Liver (tissue), 9 donors: Measurements from ENCODE around the gene DIP2C. TPM values are rescaled to one million over a fixed set of nuclear protein-coding genes. Genes with fewer than 3 reads are reported as not detected.
A peak's percentile ranks its signal among the peaks of the same experiment; 100 is the strongest.

Experiments used
- DNase-seq: peaks from one replicate; pipeline ENCODE4 v3.0.0-alpha.2; 2017; ENCODE audit warnings: low spot score
- H3K27ac ChIP-seq, 2 donors: one replicate each; pipeline ENCODE4 v1.7.0; 2013; ENCODE audit warnings: inconsistent platforms in 2 of 2, low read length in 2 of 2, control low read depth in 1 of 2, low read depth in 1 of 2, mild to moderate bottlenecking in 1 of 2
- H3K27me3 ChIP-seq, 4 donors: one replicate each; pipeline versions ENCODE4 v1.6.1 to v1.7.0; 2013; ENCODE audit warnings: low read length in 3 of 4, inconsistent platforms in 1 of 4, mild to moderate bottlenecking in 1 of 4, moderate library complexity in 1 of 4; ENCODE audit not compliant: control insufficient read depth in 4 of 4, insufficient read depth in 4 of 4
- H3K36me3 ChIP-seq, 4 donors: one replicate each; pipeline versions ENCODE4 v1.6.1 to v1.7.0; 2013; ENCODE audit warnings: low read length in 3 of 4, mild to moderate bottlenecking in 3 of 4, low read depth in 1 of 4, moderate library complexity in 1 of 4; ENCODE audit not compliant: control insufficient read depth in 4 of 4, insufficient read depth in 3 of 4
- H3K4me1 ChIP-seq, 4 donors: one replicate each; pipeline versions ENCODE4 v1.6.1 to v1.7.0; 2013; ENCODE audit warnings: low read length in 3 of 4, mild to moderate bottlenecking in 3 of 4, moderate library complexity in 1 of 4; ENCODE audit not compliant: control insufficient read depth in 4 of 4, insufficient read depth in 4 of 4
- H3K4me3 ChIP-seq, 3 donors: one replicate each; pipeline versions ENCODE4 v1.6.1 to v1.7.0; 2013; ENCODE audit warnings: low read length in 3 of 3, control low read depth in 1 of 3, low read depth in 1 of 3, mild to moderate bottlenecking in 1 of 3
- H3K9ac ChIP-seq, 2 donors: one replicate each; pipeline ENCODE4 v1.7.0; 2013; ENCODE audit warnings: low read length in 2 of 2, mild to moderate bottlenecking in 2 of 2, moderate library complexity in 2 of 2, control low read depth in 1 of 2, low read depth in 1 of 2
- H3K9me3 ChIP-seq, 4 donors: one replicate each; pipeline versions ENCODE4 v1.6.1 to v1.7.0; 2013; ENCODE audit warnings: low read length in 3 of 4; ENCODE audit not compliant: control insufficient read depth in 4 of 4
- EGR1 ChIP-seq, 2 donors: IDR thresholded peaks; 2 replicates each; pipeline ENCODE4 v1.6.1; 2016 to 2018; ENCODE audit warnings: antibody characterized with exemption in 2 of 2, low read depth in 2 of 2
- FOXA1 ChIP-seq: IDR thresholded peaks from 2 replicates; pipeline ENCODE4 v1.6.1; 2016; ENCODE audit warnings: antibody characterized with exemption
- FOXA2 ChIP-seq: IDR thresholded peaks from 2 replicates; pipeline ENCODE4 v1.6.1; 2016; ENCODE audit warnings: antibody characterized with exemption
- GABPA ChIP-seq, 2 donors: IDR thresholded peaks in 1 of 2; conservative IDR thresholded peaks in 1 of 2; 2 replicates each; pipeline ENCODE4 v1.6.1; 2016; ENCODE audit warnings: antibody characterized with exemption in 2 of 2, mild to moderate bottlenecking in 1 of 2, moderate library complexity in 1 of 2
- HNF4A ChIP-seq, 2 donors: conservative IDR thresholded peaks; 2 replicates each; pipeline ENCODE4 v1.6.1; 2016; ENCODE audit warnings: antibody characterized with exemption in 2 of 2, mild to moderate bottlenecking in 2 of 2
- HNF4G ChIP-seq: IDR thresholded peaks from 2 replicates; pipeline ENCODE4 v1.6.1; 2016; ENCODE audit warnings: antibody characterized with exemption
- JUND ChIP-seq, 2 donors: IDR thresholded peaks; 2 replicates each; pipeline ENCODE4 v1.6.1; 2016; ENCODE audit warnings: antibody characterized with exemption in 2 of 2
- NR2F2 ChIP-seq: IDR thresholded peaks from 2 replicates; pipeline ENCODE4 v1.6.1; 2016; ENCODE audit warnings: antibody characterized with exemption
- RAD21 ChIP-seq, 2 donors: IDR thresholded peaks; 2 replicates each; pipeline ENCODE4 v1.6.1; 2016; ENCODE audit warnings: antibody characterized with exemption in 2 of 2, mild to moderate bottlenecking in 2 of 2
- RXRA ChIP-seq, 2 donors: IDR thresholded peaks; 2 replicates each; pipeline ENCODE4 v1.6.1; 2017 to 2018; ENCODE audit warnings: antibody characterized with exemption in 2 of 2, mild to moderate bottlenecking in 1 of 2
- SP1 ChIP-seq: IDR thresholded peaks from 2 replicates; pipeline ENCODE4 v1.6.1; 2018; ENCODE audit warnings: antibody characterized with exemption, mild to moderate bottlenecking
- TAF1 ChIP-seq: conservative IDR thresholded peaks from 2 replicates; pipeline ENCODE4 v1.6.1; 2016; ENCODE audit warnings: antibody characterized with exemption, mild to moderate bottlenecking
- YY1 ChIP-seq: IDR thresholded peaks from 2 replicates; pipeline ENCODE4 v1.6.1; 2016; ENCODE audit warnings: antibody characterized with exemption, mild to moderate bottlenecking
- WGBS: extraction: QIAGEN DNeasy Blood & Tissue Kit; methylation state at CpG from one replicate; pipeline ENCODE4 v1.1.7; 2013; 5-methylcytosine and 5-hydroxymethylcytosine counted together
- polyA plus RNA-seq, 2 donors: library from polyadenylated mRNA; stranded (reverse) in 1 of 2; unstranded in 1 of 2; fragments of 200-250 nt in 1 of 2; fragments of >200 nt in 1 of 2; fragmentation: Nextera tagmentation in 1 of 2; extraction: Ambion mirVana in 1 of 2; gene quantifications; one replicate each; pipeline versions ENCODE4 v1.2.1 to v1.2.3, GENCODE V29; 2013 to 2015
- total RNA-seq, 2 donors: library from RNA; depleted of rRNA; stranded (reverse); fragments of >200 nt; gene quantifications; one replicate each; pipeline ENCODE4 v1.2.3, GENCODE V29; 2014
- TF ChIP-seq, protein P1 (sequence below): IDR thresholded peaks from 2 replicates; pipeline ENCODE4 v1.6.1; 2016; ENCODE audit warnings: antibody characterized with exemption
- TF ChIP-seq, protein P2 (sequence below): fragments of 150-350 bp; IDR thresholded peaks from 2 replicates; pipeline ENCODE4 v1.5.1; 2017; ENCODE audit warnings: improper control_type of control experiment, low read depth, low read length; ENCODE audit not compliant: missing input control
- TF ChIP-seq, protein P3 (sequence below): IDR thresholded peaks from 2 replicates; pipeline ENCODE4 v1.6.1; 2016; ENCODE audit warnings: antibody characterized with exemption, mild to moderate bottlenecking
- TF ChIP-seq, protein P4 (sequence below): IDR thresholded peaks from 2 replicates; pipeline ENCODE4 v1.6.1; 2016; ENCODE audit warnings: antibody characterized with exemption
- TF ChIP-seq, protein P5 (sequence below): IDR thresholded peaks from 2 replicates; pipeline ENCODE4 v1.6.1; 2016; ENCODE audit warnings: antibody characterized with exemption
- donor health status: healthy.
- donor health status: healthy.
- donor health status: healthy.
- donor health status: healthy.
- donor health status: healthy.

Gene DIP2C
- total and polyA plus RNA-seq, 4 donors, result 4.2 to 12.2 (median 5.7) TPM

DNA sequence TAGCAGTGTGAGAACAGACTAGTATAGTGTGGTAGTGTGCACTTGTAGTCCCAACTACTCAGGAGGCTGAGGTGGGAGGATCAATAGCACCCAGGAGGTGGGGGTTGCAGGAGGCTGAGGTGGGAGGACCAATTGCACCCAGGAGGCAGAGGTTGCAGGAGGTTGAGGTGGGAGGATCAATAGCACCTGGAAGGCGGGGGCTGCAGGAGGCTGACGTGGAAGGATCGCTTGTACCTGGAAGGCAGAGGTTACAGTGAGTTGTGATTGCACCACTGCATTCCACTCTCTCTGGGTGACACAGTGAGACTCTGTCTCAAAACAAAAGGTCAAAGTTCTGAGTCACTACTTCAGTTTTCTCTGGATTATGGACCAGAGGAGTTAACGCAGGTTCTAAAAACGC is 22.6 kb upstream of the DIP2C start:
- Histone ChIP-seq H3K27me3 (no peaks in the 10 kb centered on the region), H3K4me1 (no peaks in the 10 kb centered on the region), H3K36me3 (no peaks in the 10 kb centered on the region), H3K9me3 (peaks cover 0 to 4% (median 1%) of the 10 kb centered on the region in 4 donors), H3K9ac (no peak overlapping the region), H3K27ac (no peak overlapping the region), H3K4me3 (no peak overlapping the region)
- DNase-seq, result no peak
- TF ChIP-seq, protein P1, sequence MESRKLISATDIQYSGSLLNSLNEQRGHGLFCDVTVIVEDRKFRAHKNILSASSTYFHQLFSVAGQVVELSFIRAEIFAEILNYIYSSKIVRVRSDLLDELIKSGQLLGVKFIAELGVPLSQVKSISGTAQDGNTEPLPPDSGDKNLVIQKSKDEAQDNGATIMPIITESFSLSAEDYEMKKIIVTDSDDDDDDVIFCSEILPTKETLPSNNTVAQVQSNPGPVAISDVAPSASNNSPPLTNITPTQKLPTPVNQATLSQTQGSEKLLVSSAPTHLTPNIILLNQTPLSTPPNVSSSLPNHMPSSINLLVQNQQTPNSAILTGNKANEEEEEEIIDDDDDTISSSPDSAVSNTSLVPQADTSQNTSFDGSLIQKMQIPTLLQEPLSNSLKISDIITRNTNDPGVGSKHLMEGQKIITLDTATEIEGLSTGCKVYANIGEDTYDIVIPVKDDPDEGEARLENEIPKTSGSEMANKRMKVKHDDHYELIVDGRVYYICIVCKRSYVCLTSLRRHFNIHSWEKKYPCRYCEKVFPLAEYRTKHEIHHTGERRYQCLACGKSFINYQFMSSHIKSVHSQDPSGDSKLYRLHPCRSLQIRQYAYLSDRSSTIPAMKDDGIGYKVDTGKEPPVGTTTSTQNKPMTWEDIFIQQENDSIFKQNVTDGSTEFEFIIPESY, result peak; percentile 16
- TF ChIP-seq RXRA (IDR thresholded peaks at IDR 0.05), result peak; percentile 66 to 81
- peak; percentile 89 to 92 for TF ChIP-seq HNF4A (conservative IDR thresholded peaks at IDR 0.05)
- no peak for TF ChIP-seq EGR1 (IDR thresholded peaks at IDR 0.05; ENCODE audit: low read depth in 2 of 2)
- TF ChIP-seq, protein P2, sequence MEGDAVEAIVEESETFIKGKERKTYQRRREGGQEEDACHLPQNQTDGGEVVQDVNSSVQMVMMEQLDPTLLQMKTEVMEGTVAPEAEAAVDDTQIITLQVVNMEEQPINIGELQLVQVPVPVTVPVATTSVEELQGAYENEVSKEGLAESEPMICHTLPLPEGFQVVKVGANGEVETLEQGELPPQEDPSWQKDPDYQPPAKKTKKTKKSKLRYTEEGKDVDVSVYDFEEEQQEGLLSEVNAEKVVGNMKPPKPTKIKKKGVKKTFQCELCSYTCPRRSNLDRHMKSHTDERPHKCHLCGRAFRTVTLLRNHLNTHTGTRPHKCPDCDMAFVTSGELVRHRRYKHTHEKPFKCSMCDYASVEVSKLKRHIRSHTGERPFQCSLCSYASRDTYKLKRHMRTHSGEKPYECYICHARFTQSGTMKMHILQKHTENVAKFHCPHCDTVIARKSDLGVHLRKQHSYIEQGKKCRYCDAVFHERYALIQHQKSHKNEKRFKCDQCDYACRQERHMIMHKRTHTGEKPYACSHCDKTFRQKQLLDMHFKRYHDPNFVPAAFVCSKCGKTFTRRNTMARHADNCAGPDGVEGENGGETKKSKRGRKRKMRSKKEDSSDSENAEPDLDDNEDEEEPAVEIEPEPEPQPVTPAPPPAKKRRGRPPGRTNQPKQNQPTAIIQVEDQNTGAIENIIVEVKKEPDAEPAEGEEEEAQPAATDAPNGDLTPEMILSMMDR, result no peak
- no peak for TF ChIP-seq GABPA (IDR thresholded peaks at IDR 0.05 in 1 of 2, conservative IDR thresholded peaks at IDR 0.05 in 1 of 2)
- TF ChIP-seq RAD21 (IDR thresholded peaks at IDR 0.05), result peak in 1 of 2 donors; percentile 12
- TF ChIP-seq FOXA2, result no peak
- TF ChIP-seq YY1, result no peak
- no peak for TF ChIP-seq FOXA1
- TF ChIP-seq SP1, result peak; percentile 75
- peak; percentile 57 for TF ChIP-seq HNF4G
- TF ChIP-seq JUND (IDR thresholded peaks at IDR 0.05), result peak; percentile 50 to 85
- TF ChIP-seq TAF1, result no peak
- TF ChIP-seq, protein P3, sequence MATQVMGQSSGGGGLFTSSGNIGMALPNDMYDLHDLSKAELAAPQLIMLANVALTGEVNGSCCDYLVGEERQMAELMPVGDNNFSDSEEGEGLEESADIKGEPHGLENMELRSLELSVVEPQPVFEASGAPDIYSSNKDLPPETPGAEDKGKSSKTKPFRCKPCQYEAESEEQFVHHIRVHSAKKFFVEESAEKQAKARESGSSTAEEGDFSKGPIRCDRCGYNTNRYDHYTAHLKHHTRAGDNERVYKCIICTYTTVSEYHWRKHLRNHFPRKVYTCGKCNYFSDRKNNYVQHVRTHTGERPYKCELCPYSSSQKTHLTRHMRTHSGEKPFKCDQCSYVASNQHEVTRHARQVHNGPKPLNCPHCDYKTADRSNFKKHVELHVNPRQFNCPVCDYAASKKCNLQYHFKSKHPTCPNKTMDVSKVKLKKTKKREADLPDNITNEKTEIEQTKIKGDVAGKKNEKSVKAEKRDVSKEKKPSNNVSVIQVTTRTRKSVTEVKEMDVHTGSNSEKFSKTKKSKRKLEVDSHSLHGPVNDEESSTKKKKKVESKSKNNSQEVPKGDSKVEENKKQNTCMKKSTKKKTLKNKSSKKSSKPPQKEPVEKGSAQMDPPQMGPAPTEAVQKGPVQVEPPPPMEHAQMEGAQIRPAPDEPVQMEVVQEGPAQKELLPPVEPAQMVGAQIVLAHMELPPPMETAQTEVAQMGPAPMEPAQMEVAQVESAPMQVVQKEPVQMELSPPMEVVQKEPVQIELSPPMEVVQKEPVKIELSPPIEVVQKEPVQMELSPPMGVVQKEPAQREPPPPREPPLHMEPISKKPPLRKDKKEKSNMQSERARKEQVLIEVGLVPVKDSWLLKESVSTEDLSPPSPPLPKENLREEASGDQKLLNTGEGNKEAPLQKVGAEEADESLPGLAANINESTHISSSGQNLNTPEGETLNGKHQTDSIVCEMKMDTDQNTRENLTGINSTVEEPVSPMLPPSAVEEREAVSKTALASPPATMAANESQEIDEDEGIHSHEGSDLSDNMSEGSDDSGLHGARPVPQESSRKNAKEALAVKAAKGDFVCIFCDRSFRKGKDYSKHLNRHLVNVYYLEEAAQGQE, result peak; percentile 57
- TF ChIP-seq, protein P4, sequence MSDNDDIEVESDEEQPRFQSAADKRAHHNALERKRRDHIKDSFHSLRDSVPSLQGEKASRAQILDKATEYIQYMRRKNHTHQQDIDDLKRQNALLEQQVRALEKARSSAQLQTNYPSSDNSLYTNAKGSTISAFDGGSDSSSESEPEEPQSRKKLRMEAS, result peak; percentile 28
- TF ChIP-seq, protein P5, sequence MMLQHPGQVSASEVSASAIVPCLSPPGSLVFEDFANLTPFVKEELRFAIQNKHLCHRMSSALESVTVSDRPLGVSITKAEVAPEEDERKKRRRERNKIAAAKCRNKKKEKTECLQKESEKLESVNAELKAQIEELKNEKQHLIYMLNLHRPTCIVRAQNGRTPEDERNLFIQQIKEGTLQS, result no peak
- peak; percentile 52 for TF ChIP-seq NR2F2
- 40% methylated on average over 5 of the region's 5 CpGs for WGBS
